GM18858 (cell line): ENCODE data around the gene KCTD4.
"Not testable (repeated sequence)": the region's sequence is repeated elsewhere in the genome, so short reads cannot be mapped to it uniquely, and the experiment has no call there.

Experiments used
- ATAC-seq: cut with Tn5 transposase; IDR thresholded peaks from one replicate; pipeline ENCODE4 v1.9.1; 2021; ENCODE audit not compliant: unreplicated experiment

Gene KCTD4

GRCh38 chr13:45200701-45201232 lies at the start of gene KCTD4:
KCTD4 (minus strand) TSS chr13:45201045; CDS start chr13:45194567, 6,478 bp downstream.
- no peak for ATAC-seq

DNA sequence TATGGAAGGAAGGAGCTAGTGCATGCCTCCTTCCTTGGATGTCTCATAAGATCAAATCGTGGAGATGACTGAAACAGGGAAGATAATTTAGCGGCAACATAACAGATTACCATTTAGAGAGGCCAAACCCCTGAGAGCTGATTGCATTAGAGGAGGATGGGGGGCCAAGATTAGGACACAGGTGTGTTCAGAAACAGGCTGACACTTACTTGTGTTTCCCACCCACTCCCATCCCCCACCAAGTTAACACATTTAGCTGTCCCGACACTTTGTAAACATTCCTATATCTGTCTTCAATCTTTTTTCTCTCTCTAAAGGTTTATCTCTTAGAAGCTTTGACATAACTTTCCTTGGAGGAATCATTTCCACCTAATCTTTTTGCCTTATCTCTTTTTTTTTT lies 48.8 kb upstream of the KCTD4 start:
- no peak for ATAC-seq

- not testable (repeated sequence) for ATAC-seq
Observed at GRCh38 chr13:45244736-45245135, 43.9 kb upstream of the KCTD4 start.

GRCh38 chr13:45243077-45243476 lies 42.2 kb upstream of the KCTD4 start:
- no peak for ATAC-seq

DNA sequence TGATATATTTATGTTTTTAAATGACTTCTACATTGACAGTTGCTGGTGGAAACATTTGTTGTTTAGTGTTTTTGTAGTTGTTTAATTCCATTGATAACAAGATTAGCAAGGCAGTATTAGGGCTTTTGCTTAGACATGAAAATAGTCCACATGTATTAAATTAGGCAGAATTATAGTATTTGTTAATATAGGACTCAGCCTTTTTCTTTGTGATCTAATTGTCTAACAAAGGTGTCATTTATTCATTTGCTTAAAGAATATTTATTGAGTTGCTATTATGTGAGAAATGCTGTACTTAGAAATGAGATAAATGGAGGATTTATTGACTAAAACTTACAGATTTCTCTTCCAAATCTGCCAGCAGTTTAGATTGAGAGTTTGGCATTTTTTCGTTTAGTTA lies 41.7 kb upstream of the KCTD4 start:
- no peak for ATAC-seq

- ATAC-seq = no peak
Observed at GRCh38 chr13:45242070-45242469, 41.2 kb upstream of the KCTD4 start.

GRCh38 chr13:45240143-45240542 lies 39.3 kb upstream of the KCTD4 start:
- ATAC-seq = no peak

- ATAC-seq = no peak
Observed at GRCh38 chr13:45238945-45239795, 38.3 kb upstream of the KCTD4 start.

DNA sequence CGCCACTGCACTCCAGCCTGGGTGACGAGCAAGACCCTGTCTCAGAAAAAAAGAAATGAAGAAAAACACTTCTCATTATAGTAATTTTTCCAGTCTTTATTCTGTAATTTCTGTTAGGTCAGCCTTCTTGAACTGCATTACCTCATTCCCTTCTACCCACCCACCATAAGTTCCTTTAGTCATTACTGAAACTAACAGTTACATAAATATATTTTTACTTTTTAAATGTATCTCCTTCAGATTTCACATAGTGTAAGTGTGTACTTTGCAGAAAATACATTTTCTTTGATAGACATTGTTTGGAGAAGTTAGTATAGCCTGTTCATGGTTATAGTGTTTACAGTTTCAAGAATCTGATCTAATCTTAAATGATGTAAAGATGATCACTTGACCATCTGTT lies 31.7 kb upstream of the KCTD4 start:
- no peak for ATAC-seq

DNA sequence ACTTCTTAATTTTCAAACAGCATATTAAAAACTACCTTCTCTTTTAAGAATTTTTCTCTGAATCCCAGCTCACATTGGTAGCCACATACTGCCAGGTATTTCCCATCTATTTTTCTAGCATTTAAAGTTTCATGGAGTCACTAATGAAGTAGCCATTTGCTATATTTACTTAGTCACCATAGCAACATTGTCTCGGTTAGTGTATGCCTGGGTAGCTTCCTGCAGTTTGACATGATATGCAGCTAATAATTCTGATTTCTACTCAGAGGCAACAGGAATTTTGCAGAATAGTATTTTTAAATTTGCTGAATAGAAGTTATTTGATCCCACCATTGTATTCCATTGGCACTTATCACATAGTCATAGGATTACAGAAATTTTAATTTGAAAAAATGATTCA lies 30.9 kb upstream of the KCTD4 start:
- no peak for ATAC-seq

GRCh38 chr13:45231305-45231704 lies 30.5 kb upstream of the KCTD4 start:
- ATAC-seq = no peak

GRCh38 chr13:45229172-45229571 lies 28.3 kb upstream of the KCTD4 start:
- ATAC-seq = no peak

DNA sequence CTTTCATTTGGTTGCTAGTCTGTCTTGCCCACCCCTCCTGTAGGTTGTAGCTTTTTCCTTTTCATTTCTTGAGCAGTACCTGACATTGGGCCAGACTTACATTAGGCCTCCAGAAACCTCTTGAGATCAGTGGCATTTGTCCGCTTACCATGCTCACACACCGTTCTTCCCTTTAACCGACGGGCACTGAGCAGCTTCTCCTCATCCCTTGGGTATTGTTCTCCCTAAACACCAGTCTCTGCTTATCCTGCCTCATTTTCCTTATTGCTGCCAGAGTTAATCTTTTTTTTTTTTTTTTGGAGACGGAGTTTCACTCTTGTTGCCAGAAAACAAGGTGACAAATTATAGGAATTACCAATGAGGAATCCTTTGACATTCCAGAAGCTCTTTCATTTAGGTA lies 27.2 kb upstream of the KCTD4 start:
- no peak for ATAC-seq

DNA sequence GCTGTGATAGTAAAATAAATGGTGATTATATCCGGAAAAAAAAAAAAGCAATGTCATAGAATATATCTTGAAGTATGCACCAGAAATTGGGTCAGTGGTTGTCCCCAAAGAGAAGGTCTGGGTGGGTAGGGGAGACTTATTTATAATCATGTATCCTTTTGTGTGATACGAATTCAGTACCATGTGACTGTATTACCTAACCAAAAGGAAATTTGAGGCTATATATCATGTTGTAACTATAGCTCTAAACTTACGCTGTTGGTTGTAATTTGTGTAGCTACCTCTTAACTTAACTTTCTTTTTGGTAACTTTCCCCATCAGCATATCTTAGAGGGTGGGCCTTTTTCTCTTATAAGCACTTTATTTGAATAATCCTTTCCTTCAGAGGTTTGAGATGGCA lies 25.2 kb upstream of the KCTD4 start:
- no peak for ATAC-seq

DNA sequence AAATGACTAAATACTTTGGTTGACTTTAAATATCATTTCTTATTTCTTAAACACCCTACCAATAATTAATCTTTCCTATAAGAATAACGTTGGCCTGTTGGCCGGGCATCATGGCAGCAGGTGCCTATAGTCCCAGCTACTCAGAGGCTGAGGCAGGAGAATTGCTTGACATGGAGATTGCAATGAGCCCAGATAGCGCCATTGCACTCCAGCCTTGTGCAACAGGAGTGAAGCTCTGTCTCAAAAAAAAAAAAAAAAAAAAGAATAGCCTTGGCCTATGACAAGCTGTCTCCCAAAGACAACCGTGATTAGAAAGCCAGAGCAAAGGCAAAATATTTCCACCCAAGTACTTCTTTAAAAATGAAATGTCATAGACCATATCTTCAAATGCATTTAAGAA lies 24.5 kb upstream of the KCTD4 start:
- ATAC-seq = no peak

DNA sequence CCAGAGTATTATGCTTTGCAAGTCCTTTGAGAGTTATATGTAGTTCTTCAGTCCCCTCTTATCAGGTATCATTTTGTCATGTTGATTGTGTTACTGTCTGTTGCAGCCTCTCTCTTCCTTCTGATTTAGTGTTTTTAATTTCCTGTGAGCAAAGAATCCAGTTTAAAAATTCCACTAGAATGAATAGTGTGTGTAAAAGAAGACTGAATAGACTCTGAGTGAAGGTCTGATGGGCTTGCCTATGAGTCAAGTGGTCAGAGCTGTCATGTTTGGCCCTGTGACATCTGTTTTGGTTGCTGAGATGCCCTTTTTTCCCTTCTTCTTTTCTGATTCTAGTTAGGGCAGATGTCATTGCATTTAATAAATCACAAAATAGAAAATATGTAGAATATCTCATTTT lies 23.3 kb upstream of the KCTD4 start:
- ATAC-seq = no peak

DNA sequence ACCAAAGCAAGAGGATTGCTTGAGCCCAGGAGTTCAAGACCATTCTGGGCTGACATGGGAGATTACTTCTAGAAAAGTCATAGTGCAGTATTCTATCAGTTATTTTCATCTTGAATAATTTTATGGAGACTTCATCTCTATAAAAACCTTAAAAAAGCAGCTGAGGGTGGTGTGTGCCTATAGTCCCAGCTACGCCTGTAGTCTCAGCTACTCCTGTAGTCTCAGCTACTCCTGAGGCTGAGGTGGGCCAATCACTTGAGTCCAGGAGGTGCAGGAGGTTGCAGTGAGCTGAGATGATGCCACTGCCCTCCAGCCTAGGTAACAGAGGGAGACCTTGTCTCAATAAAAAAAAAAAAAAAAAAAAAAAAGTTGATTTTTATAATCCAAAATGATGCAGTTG lies 22.1 kb upstream of the KCTD4 start:
- ATAC-seq = no peak

GRCh38 chr13:45222516-45222915 lies 21.7 kb upstream of the KCTD4 start:
- no peak for ATAC-seq

- no peak for ATAC-seq
Observed at GRCh38 chr13:45220403-45220802, 19.6 kb upstream of the KCTD4 start.

GRCh38 chr13:45219938-45220375 lies 19.1 kb upstream of the KCTD4 start:
- ATAC-seq = no peak

- no peak for ATAC-seq
Observed at GRCh38 chr13:45219123-45219891, 18.5 kb upstream of the KCTD4 start.

DNA sequence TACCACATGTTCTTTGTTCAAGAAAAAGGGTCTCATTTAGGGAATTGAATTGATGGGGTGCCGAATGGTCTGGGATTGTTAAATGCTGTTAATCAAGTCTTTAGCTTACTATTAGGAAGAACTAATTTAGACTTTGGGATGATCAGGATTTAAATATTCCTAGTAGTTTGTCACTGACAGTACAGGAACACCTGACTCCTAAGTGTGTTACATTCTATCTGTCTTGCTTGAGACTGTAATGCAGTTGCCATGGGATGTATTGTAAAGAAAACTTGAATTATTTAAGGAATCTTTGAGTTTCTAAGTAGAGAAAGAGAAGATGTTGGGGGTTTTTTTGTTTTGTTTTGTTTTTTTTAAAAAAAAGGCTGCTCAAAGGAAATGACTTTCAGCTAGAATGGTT lies 17.8 kb upstream of the KCTD4 start:
- ATAC-seq = no peak
